Prostate gland (tissue), 2 donors: ENCODE measurements around the gene ZC3H18.

Source experiments
- CTCF ChIP-seq, 4 experiments: fragments of 200-600 bp in 2 of 4; fragments of 450-650 bp in 2 of 4; sonication (generic) in 2 of 4; IDR thresholded peaks; 1 replicate in 3 of 4; 2 replicates in 1 of 4; pipeline ENCODE4 v1.5.1; 2016 to 2019; ENCODE audit warnings: antibody characterized with exemption in 4 of 4, mild to moderate bottlenecking in 2 of 4, moderate library complexity in 2 of 4
- POLR2A ChIP-seq: fragments of 450-650 bp; IDR thresholded peaks from one replicate; pipeline ENCODE4 v1.6.1; 2016; ENCODE audit warnings: antibody characterized with exemption, mild to moderate bottlenecking
- POLR2AphosphoS5 ChIP-seq: sonication (generic); formaldehyde crosslinking; IDR thresholded peaks from one replicate; pipeline ENCODE4 v1.6.1; 2017; ENCODE audit warnings: antibody characterized with exemption

- TF ChIP-seq CTCF (IDR thresholded peaks at IDR 0.05) (no peak), POLR2AphosphoS5 (no peak), POLR2A (no peak)
Observed at GRCh38 chr16:88584676-88585075, 14.5 kb downstream of the ZC3H18 start.
